HEK293 (cell line): ENCODE results near the gene BHLHE23.

Experiments
- CTCF ChIA-PET: fragments of 350-600 bp; formaldehyde crosslinking; extraction: SDS; loops from one replicate; lab custom pipeline; 2021; ENCODE audit warnings: antibody characterized with exemption; lab: Yijun Ruan, JAX
- POLR2A ChIA-PET: fragments of 300-600 bp; formaldehyde crosslinking; extraction: SDS; loops from one replicate; lab custom pipeline; 2020; ENCODE audit warnings: antibody characterized with exemption, inconsistent platforms; lab: Yijun Ruan, JAX
- H3K27ac ChIP-seq: fragments of 200-500 bp; sonication (Bioruptor generic); 2 replicates; pipeline ENCODE4 v1.5.1; 2014; ENCODE audit warnings: low read depth, low read length, control low read depth, inconsistent platforms; ENCODE audit errors: extremely low read depth
- H3K36me3 ChIP-seq, 2 experiments: fragments of 200-500 bp in 1 of 2; sonication (Bioruptor generic) in 1 of 2; 1 replicate in 1 of 2; 2 replicates in 1 of 2; pipeline ENCODE4 v1.5.1; 2014 to 2017; ENCODE audit warnings: inconsistent platforms in 2 of 2, low read length in 2 of 2; ENCODE audit not compliant: control insufficient read depth in 2 of 2, insufficient read depth in 1 of 2
- H3K4me1 ChIP-seq: fragments of 200-500 bp; sonication (Bioruptor generic); 2 replicates; pipeline ENCODE4 v1.5.1; 2014; ENCODE audit warnings: mild to moderate bottlenecking, low read length, inconsistent platforms; ENCODE audit not compliant: control insufficient read depth, insufficient read depth
- H3K4me3 ChIP-seq: 2 replicates; pipeline ENCODE4 v1.5.1; 2011; ENCODE audit warnings: low read depth, mild to moderate bottlenecking, control low read depth, low read length, moderate library complexity
- H3K9me3 ChIP-seq: fragments of 200-500 bp; sonication (Bioruptor generic); 2 replicates; pipeline ENCODE4 v1.5.1; 2014; ENCODE audit warnings: low read depth, low read length, inconsistent platforms; ENCODE audit not compliant: control insufficient read depth, insufficient read depth
- ATF2 ChIP-seq: fragments of 450-650 bp; formaldehyde crosslinking; IDR thresholded peaks from 2 replicates; pipeline ENCODE4 v1.5.1; 2016; ENCODE audit warnings: missing biosample characterization, missing genetic modification characterization, low read depth
- MEIS1 ChIP-seq: sonication (generic); formaldehyde crosslinking; IDR thresholded peaks from 2 replicates; pipeline ENCODE4 v1.8.1; 2022; ENCODE audit warnings: missing genetic modification reagents, mild to moderate bottlenecking, borderline replicate concordance
- ZFHX2 ChIP-seq: fragments of 450-650 bp; formaldehyde crosslinking; conservative IDR thresholded peaks from 2 replicates; pipeline ENCODE4 v1.5.1; 2016; ENCODE audit warnings: missing biosample characterization, missing genetic modification characterization
- ZNF132 ChIP-seq: fragments of 450-650 bp; formaldehyde crosslinking; IDR thresholded peaks from 2 replicates; pipeline ENCODE4 v1.5.1; 2017; ENCODE audit warnings: missing biosample characterization, missing genetic modification characterization, borderline replicate concordance
- ZNF175 ChIP-seq: fragments of 450-650 bp; formaldehyde crosslinking; IDR thresholded peaks from 2 replicates; pipeline ENCODE4 v1.5.1; 2016; ENCODE audit warnings: missing biosample characterization, missing genetic modification characterization
- ZNF248 ChIP-seq: fragments of 450-650 bp; formaldehyde crosslinking; IDR thresholded peaks from 2 replicates; pipeline ENCODE4 v1.5.1; 2017; ENCODE audit warnings: missing biosample characterization, missing genetic modification characterization
- ZNF266 ChIP-seq: fragments of 450-650 bp; formaldehyde crosslinking; IDR thresholded peaks from 2 replicates; pipeline ENCODE4 v1.5.1; 2016; ENCODE audit warnings: missing biosample characterization, missing genetic modification characterization, low read depth
- ZNF324 ChIP-seq: fragments of 450-650 bp; formaldehyde crosslinking; IDR thresholded peaks from 2 replicates; pipeline ENCODE4 v1.5.1; 2016; ENCODE audit warnings: missing biosample characterization, missing genetic modification characterization
- ZNF449 ChIP-seq: fragments of 450-650 bp; formaldehyde crosslinking; IDR thresholded peaks from 2 replicates; pipeline ENCODE4 v1.5.1; 2017; ENCODE audit warnings: missing biosample characterization, mild to moderate bottlenecking, missing genetic modification characterization, moderate library complexity
- ZNF548 ChIP-seq: fragments of 450-650 bp; formaldehyde crosslinking; IDR thresholded peaks from 2 replicates; pipeline ENCODE4 v1.5.1; 2016; ENCODE audit warnings: missing biosample characterization, missing genetic modification characterization
- ZNF664 ChIP-seq: fragments of 450-650 bp; formaldehyde crosslinking; IDR thresholded peaks from 2 replicates; pipeline ENCODE4 v1.5.1; 2016; ENCODE audit warnings: missing biosample characterization, missing genetic modification characterization
- ZNF843 ChIP-seq: fragments of 450-650 bp; formaldehyde crosslinking; IDR thresholded peaks from 2 replicates; pipeline ENCODE4 v1.5.1; 2016; ENCODE audit warnings: missing biosample characterization, missing genetic modification characterization
- ZSCAN23 ChIP-seq: fragments of 450-650 bp; formaldehyde crosslinking; IDR thresholded peaks from 2 replicates; pipeline ENCODE4 v1.5.1; 2016; ENCODE audit warnings: missing biosample characterization, missing genetic modification characterization
- TF ChIP-seq, protein P1 (sequence below): fragments of 450-650 bp; formaldehyde crosslinking; IDR thresholded peaks from 2 replicates; pipeline ENCODE4 v1.5.1; 2016; ENCODE audit warnings: missing biosample characterization, missing genetic modification characterization
- TF ChIP-seq, protein P2 (sequence below): fragments of 450-650 bp; formaldehyde crosslinking; IDR thresholded peaks from 2 replicates; pipeline ENCODE4 v1.5.1; 2016; ENCODE audit warnings: missing biosample characterization, missing genetic modification characterization
- TF ChIP-seq, protein P3 (sequence below): fragments of 450-650 bp; IDR thresholded peaks from 2 replicates; pipeline ENCODE4 v1.5.1; 2018; ENCODE audit warnings: missing biosample characterization, missing genetic modification characterization

Gene BHLHE23

GRCh38 chr20:63054681-63055240, 48.0 kb upstream of the BHLHE23 start (continued):
- TF ChIP-seq MEIS1 (CRISPR knock-in tag): no peak
- TF ChIP-seq, all 188 proteins: peak for 0

GRCh38 chr20:63054103-63054474, 47.3 kb upstream of the BHLHE23 start:
- no peaks in the 10 kb centered on the region for H3K4me1 ChIP-seq
- POLR2A ChIA-PET: no interaction called here

DNA sequence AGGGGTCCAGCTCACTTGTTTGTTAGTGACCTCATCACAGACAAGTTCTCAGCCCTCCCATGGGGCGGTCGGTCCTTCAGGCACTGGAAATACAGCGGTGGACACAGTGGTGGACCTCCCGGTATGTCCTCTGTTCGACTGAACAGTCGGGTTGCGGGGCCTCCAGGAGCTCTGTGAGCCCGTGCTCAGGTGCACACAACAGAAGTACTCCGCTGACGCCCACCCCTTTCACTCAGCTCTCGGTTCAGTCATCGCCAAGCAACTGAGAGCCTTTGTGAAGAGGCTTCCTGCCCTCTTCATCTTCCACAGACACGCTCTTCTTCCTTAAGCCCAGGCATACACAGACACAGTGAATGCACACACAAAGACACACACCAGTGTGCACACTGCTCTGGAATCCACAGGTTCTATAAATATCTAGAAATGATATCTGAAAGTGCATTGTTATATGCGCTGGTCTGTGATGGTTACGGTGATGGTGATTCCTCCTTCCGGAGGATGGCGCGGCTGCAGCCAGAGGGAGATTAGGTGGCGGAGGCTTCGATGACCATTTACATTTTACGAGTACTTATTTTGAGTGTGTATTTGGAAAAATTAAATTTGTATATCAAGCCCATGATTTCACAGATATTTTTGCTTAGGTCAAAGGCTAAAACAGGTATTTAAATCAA, 46.8 kb upstream of the BHLHE23 start:
- POLR2A ChIA-PET: no interaction called here
- no peak for TF ChIP-seq ZNF664
- TF ChIP-seq ZNF449: no peak
- no peak for TF ChIP-seq ZNF843 (tag by site-specific recombination)
- Histone ChIP-seq H3K36me3 (no peaks in the 10 kb centered on the region), H3K27ac (no peak overlapping the region), H3K4me3 (no peak overlapping the region), H3K4me1 (no peaks in the 10 kb centered on the region), H3K9me3 (no peaks in the 10 kb centered on the region)
- CTCF ChIA-PET: interaction anchor here (0.6 to 0.7 kb wide), 3 partner anchors 9 to 245 kb away, joined by 3 read pairs; no protein-coding TSS in a partner anchor

More at GRCh38 chr20:63054103-63054474, 47.3 kb upstream of the BHLHE23 start:
- CTCF ChIA-PET: interaction anchor here (0.7 kb wide), 2 partner anchors 9 to 127 kb away, joined by 3 to 4 read pairs; no protein-coding TSS in a partner anchor
- no peak overlapping the region for H3K27ac ChIP-seq
- no peaks in the 10 kb centered on the region for H3K36me3 ChIP-seq
- no peaks in the 10 kb centered on the region for H3K9me3 ChIP-seq
- no peak for TF ChIP-seq MEIS1 (CRISPR knock-in tag)
- no peak for TF ChIP-seq ZSCAN23 (tag by site-specific recombination)
- no peak for TF ChIP-seq ZNF548
- TF ChIP-seq ATF2 (tag by site-specific recombination): no peak
- TF ChIP-seq, protein P1, sequence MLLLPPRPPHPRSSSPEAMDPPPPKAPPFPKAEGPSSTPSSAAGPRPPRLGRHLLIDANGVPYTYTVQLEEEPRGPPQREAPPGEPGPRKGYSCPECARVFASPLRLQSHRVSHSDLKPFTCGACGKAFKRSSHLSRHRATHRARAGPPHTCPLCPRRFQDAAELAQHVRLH (tag by site-specific recombination): no peak
- TF ChIP-seq ZFHX2 (tag by site-specific recombination): no peak
- TF ChIP-seq ZNF248 (tag by site-specific recombination): no peak
- TF ChIP-seq, protein P2, sequence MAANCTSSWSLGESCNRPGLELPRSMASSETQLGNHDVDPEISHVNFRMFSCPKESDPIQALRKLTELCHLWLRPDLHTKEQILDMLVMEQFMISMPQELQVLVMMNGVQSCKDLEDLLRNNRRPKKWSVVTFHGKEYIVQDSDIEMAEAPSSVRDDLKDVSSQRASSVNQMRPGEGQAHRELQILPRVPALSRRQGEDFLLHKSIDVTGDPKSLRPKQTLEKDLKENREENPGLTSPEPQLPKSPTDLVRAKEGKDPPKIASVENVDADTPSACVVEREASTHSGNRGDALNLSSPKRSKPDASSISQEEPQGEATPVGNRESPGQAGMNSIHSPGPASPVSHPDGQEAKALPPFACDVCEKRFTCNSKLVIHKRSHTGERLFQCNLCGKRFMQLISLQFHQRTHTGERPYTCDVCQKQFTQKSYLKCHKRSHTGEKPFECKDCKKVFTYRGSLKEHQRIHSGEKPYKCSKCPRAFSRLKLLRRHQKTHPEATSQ (tag by site-specific recombination): no peak
- TF ChIP-seq ZNF266 (tag by site-specific recombination): no peak
- TF ChIP-seq ZNF664: no peak
- no peak for TF ChIP-seq ZNF324 (tag by site-specific recombination)
- TF ChIP-seq ZNF175 (tag by site-specific recombination): no peak
- no peak for TF ChIP-seq ZNF132
- TF ChIP-seq, protein P3, sequence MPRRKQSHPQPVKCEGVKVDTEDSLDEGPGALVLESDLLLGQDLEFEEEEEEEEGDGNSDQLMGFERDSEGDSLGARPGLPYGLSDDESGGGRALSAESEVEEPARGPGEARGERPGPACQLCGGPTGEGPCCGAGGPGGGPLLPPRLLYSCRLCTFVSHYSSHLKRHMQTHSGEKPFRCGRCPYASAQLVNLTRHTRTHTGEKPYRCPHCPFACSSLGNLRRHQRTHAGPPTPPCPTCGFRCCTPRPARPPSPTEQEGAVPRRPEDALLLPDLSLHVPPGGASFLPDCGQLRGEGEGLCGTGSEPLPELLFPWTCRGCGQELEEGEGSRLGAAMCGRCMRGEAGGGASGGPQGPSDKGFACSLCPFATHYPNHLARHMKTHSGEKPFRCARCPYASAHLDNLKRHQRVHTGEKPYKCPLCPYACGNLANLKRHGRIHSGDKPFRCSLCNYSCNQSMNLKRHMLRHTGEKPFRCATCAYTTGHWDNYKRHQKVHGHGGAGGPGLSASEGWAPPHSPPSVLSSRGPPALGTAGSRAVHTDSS (tag by site-specific recombination): no peak
- TF ChIP-seq, all 188 proteins: peak for 0
- H3K4me3 ChIP-seq: no peak overlapping the region
